GM19468 (cell line): ENCODE results near the gene SORCS3.
"Not testable (repeated sequence)": the region's sequence is repeated elsewhere in the genome, so short reads cannot be mapped to it uniquely, and the experiment has no call there.

Experiments
- ATAC-seq: cut with Tn5 transposase; IDR thresholded peaks from one replicate; pipeline ENCODE4 v1.9.1; 2021; ENCODE audit warnings: mild to moderate bottlenecking, moderate library complexity, moderate number of reproducible peaks; ENCODE audit not compliant: unreplicated experiment; ENCODE audit errors: extremely low read depth

The SORCS3 gene

DNA sequence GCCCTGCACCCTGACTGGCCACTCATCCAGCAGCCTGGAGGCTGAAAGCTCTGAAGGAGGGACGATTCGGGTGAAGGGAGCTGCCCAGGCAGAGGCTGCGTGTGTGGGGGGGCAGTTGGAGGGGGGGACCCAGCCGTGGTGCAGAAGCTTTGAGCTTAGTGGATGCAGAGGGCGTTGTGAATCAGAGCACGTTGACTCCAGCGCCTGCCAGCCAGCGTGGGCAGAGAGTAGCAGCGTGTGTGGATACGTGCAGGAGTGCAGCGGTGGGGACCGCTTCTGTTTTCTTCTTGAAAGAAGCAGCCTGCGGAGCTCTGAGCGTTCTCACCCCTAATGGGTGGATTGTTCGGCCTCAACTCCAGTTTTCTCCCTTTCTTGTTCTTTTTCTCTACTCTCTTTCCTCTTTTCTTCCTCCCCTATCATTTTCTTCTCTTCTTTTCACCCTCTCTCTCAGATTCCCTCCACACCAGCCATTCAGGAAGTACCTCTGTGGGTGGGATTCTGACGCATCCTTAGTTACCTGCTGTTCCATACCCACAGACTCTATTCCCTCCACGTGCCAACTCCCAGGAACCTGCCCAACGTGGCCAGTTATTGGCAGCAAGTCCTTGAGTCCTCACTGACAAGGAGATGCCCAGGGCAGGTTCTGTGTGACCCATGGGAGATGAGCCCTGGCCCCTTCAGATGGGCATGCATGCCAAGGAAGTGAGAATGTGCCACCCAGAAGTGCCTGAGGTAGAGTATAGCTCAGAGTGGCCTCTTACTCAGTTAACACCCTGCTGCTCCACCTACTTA is 47.4 kb downstream of the SORCS3 start:
- no peak for ATAC-seq

DNA sequence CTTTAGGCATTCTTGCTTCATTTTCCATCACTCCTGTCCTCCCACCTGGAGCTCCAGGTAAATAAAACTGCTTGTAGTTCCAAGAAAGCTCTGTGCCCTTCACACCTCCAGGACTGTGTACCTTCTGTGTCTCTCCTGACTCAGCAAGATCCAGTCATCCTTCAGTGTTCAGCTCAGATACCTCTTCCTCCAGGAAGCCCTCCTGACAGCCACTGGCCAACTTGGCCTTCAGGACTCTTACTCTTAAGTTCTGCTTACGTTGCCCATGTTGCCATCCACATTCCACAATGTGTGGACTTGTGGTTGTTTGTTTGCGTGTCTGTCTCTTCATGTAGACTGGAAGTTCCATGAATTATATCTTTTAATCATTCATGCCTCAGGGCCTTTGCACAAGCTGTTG is 48.0 kb downstream of the SORCS3 start:
- no peak for ATAC-seq

DNA sequence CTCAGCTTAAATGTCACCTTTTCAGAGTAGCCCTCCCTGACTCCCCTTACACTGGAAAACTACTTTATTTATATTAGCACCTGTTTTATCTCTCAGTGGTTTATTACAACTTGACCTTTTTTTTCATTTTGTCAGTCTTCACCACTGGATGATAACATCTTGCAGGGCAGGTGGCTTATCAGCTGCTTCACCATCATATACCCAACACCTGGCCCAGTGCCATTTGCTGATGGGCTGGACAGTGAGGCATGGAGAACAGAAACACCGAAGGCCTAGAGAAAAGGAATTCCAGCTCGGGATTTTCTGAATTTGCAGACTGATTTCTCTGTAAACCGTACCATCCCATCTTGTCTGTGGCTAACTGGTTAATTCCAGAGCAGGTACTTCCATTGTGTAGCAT is 48.5 kb downstream of the SORCS3 start:
- ATAC-seq: no peak

DNA sequence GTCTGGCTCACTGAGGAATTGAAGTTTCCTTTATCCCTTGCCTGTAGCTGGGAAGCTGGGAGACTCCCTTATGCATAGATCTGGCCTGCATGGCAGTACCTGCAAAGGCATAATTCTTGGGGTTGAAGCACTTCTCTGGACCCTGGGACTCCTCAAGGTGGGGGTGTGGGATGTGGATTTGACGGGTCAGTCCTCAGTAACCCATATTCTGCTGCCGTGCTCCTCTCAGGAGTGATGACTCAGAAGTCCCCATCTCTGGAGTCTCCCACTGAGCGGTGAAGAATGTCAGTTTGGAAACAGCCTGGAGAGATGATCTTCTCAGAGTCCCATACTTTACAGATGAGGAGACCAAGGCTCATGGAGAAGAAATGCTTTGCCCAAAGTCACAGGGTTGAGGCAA is 49.0 kb downstream of the SORCS3 start:
- no peak for ATAC-seq

DNA sequence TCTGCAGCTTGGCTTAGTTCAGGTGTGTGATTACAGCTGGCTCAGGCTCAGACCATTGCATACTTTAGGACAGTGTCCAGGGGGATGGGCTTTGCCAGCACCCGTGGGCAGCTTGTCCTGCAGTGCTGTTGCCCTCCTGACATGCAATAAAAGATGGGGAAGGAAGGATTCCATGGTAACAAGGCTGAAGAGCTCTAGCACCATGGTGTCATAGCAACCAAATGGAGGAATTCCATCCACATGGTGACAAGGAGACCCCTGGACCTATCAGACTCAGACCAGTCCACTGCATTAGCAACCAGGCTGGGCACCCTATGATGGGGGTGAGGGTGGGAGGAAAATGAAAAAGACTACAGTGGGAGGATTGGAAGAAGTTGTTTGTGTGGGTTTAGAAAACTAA is 49.9 kb downstream of the SORCS3 start:
- ATAC-seq: no peak

DNA sequence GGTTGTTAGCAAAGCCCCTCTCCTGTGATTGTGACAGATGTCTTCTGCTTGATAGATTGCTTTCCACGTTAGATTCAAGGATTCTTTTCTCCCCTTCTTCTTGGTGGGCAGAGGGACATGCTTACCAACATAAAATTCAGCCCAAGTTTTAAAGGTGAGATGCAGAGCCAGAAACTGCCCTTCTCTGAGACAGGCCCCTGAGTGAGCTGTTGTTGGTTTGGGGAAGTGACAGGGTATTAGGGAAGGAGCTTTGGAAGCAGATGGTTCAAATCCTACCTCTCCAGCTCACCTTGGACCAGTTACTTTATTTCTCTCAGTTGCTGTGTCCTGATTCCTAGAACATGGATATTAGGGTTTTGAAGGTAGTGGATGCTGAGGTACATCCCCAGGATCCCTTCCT is 53.0 kb downstream of the SORCS3 start:
- ATAC-seq: no peak

DNA sequence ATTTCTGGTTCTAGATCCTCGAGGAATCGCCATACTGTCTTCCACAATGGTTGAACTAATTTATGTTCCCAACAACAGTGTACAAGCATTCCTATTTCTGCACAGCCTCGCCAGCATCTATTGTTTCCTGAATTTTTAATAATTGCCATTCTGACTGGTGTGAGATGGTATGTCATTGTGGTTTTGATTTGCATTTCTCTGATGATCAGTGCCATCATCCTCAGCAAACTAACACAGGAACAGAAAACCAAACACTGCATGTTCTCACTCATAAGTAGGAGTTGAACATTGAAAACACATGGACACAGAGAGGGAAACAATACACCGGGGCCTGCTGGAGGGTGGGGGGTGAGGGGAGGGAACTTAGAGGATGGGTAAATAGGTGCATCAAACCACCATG is 62.2 kb downstream of the SORCS3 start:
- ATAC-seq: not testable (repeated sequence)

DNA sequence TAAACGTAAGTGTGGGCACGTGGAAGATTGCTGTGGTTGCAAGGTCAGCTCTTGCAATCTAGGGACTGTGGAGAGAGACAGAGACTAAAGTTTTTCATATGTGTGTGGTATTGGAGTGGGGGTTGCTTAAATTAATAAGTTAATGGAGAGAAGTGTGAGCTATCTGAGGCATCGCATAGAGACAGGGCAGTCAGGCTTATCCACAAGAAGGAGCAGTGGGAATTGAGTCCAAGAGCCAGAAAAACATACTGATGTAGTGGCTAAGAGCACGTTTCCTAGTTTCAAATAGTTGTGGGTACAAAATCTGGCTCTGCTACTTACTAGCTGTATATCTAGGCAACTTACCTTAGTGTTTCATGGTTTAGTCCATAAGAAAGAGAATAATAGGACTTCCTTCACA is 65.8 kb downstream of the SORCS3 start:
- no peak for ATAC-seq

DNA sequence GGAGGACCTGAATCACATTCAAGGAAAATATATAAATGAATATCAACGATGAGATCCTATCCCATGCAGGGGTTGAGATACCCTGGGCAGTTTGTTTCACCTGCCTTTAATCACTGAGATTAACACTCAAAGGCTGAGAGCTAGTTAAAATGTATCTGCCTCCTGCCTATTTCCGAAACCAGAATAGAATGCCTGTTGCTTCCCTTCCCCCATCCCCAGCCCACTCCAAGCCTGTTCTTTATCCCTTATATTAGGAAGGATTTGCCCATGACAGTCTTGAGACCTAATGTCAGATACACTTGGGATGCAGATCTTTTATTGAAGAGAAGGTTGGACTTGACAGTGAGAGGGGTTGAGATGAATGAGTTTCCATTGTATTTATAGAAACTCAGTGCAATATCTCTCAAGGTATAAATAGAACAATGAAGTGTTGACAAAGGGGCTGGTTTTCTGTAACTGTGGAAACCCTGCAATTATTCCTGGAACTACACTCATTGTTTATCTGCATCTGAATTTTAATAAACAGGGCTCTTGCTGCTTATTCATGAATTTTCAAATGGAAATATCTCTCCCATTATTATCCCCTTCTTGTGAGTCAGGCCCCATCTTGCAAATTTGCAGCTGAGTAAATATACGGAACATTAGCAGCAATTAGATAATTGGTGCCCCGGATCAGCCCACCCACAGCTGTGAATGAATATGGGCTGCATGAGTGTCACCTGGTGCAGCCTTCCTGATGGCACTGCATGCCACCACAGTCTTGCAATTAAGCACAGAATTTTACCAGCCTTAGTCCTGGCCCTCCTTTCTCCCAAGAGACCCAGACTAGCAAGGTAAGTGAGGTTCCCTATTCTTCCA is 66.7 kb downstream of the SORCS3 start:
- no peak for ATAC-seq

DNA sequence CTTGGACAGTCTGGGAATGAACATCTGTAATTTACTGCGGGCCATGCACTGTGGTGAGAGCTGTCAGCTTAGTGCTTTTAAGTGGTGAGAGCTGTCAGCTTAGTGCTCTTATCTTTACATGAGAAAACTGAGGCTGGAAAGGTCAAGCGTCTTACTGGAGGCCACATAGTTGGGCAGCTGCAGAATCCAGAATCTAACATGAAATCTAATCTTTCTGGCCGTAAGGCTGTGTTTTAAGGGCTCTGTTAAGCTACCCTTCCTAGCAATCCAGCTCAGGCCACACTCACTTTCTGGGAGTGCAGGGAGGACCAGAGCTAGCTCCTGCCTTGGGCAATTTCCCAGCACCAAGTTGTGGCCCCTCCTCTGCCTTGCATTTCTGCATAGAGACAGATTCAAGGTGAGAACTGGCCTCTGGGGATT is 70.2 kb downstream of the SORCS3 start:
- no peak for ATAC-seq

DNA sequence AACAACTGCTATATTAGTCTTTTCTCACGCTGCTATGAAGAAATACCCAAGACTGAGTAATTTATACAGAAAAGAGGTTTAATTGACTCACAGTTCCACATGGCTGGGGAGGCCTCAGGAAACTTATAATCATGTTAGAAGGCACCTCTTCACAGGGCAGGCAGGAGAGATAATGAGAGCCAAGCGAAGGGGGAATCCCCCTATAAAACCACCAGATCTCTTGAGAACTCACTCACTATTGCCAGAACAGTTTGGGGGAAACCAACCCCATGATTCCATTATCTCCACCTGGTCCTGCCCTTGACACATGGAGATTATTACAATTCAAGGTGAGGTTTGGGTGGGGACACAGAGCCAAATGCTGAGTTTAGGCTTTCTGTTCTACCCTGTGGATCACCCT is 89.5 kb downstream of the SORCS3 start:
- not testable (repeated sequence) for ATAC-seq

DNA sequence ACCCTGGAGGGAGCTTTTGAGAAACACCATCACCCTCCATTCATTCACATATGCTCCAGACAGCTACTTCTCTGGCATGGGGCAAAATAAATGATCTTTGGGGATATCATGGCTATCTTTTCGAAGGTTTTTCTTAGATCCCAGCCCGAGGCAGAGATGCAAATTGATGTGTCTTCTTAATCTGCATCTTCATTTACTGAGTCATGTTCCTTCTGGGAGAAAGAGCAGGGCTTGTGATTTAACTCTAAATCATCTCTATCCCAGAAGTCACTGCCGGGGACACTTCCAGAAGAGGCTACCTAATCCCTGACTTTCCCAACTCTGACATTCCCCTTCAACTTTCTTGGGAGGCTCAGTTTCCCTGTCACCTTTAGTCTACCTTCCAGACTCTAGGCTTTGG is 90.1 kb downstream of the SORCS3 start:
- ATAC-seq: no peak

DNA sequence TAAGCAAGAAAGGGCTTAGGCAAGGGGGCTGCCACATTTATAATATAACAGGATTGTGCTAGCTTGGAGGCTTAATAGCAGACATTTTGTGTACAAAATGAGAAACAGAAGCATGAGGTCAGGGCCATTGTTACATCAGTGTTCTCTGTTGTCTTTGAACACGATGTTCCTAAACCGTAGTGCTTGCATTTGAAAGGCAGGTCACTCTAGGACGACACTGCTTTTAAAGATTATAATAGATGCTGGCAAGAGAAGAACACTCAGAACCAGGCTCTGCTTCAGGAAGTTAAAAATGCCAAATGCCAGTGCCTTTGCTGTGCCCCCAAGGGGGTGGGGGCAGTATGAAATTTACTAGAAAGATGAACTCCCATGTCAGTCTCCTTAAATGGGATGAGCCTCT is 91.1 kb downstream of the SORCS3 start:
- no peak for ATAC-seq

DNA sequence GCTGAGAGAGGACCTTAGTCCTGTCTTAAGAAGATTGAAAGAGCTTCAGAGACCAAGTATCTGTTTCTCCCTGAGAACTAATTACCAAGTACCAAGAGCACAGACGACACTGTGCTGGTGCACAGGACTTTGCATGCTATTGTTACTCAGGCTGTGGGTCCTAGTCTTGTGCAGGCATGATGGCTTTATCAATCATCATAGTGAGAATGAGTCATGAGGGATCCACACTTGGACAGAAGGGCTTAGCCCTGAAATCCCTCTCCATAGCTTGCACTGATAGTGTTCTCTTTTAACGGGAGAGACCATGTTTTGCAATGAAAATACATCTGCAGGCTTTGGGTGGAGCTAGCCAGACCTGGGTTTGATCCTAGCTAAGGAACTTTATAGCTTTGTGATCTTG is 93.3 kb downstream of the SORCS3 start:
- no peak for ATAC-seq

DNA sequence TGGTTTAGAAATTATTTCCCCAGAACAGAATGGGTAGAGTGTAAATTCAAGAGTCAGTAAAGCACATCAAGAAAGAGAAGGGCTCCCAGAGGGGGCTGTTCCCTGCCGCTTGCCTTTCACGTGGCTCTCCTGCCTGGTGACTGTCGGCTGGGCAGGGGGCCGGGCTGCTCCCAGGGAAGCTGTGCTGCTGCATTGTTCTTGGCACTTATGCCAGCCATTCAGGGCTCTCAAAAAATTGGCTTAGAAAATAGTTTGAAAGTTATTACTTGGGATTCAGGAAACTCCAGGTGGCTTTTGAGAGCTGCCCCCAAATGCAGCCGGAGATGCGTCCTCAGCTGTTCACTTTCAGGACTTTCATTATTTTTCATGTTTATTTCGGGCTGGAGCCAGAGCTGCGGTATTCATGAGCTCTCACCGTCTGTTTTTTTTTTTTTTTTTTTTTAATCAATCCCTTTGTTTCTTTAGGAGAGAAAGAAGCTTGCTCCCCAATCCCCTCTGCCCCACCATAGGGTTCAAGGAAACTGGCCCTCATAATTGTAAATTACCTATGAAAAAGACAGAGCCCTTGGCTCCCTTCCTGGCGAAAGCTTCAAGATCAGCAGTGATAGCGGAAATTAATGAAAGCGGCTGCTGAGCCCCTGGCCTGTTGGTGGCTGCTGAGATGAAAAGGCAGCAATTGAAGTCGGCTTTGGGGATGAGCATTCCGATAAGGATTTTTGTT is 94.1 kb downstream of the SORCS3 start:
- ATAC-seq: no peak

DNA sequence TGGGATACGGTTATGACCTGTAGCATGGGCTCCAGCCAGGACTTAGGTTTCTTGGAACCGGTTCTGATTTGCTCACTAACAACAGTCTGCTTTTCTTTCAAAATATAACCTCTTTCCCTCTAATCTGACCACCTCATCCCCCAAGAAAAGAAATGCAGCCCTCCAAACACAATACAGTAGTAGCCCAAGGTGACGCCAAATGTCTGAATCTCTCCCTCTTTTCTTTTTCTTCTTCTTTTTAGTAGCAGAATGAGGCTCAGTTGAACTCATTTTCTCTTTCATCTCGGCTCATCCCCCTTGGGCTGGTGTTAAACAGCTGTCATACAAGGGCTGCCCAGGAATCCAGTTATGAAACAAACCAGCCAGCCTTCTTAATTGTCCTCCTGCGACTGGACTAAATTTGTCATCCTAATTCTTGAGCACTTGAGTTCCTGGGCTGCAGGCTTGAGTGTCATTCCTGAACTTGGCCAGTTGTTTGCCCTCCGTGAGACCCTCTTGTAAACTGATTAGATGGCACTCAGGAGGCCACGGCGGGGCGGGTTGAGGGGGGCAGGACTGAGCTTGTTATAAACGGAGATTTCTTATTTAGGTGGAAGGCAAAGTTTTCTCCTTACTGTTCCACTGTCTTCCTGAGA is 94.8 kb downstream of the SORCS3 start:
- no peak for ATAC-seq

DNA sequence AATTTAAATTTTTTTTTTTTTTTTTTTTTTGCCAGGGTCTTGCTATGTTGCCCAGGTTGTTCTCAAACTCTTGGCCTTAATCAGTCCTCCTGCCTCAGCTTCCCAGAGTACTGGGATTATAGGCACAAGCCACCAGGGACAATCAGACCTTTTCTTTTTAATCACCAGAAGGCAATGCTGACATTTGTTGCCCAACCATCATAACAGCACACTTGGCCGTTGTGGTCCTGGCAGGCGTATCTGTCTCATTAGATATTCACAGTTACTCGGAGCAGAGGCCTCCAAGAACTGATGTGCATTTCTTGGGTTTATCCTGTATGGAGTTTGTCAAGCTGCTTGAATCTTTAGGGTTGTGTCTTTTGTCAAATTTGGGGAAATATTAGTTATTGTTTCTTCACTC is 100.0 kb downstream of the SORCS3 start:
- ATAC-seq: no peak

DNA sequence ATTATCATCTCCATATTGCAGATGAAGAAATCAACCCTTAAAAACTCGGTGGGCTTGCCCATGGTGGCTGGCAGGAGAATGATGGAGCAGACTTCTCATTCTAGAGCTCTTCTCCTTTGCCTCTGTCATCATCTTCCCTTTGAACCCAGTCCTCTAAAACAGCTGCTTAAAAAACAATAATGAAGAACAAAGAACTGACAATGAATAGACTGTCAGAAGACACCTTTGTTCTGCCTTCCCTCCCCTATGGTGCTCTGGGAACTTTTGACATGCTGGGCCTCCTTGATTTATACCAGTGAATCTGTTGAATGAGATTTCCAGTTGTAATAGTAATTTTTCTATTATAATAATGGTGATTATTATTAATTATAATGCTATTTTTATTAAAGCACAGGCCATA is 103.0 kb downstream of the SORCS3 start:
- no peak for ATAC-seq

DNA sequence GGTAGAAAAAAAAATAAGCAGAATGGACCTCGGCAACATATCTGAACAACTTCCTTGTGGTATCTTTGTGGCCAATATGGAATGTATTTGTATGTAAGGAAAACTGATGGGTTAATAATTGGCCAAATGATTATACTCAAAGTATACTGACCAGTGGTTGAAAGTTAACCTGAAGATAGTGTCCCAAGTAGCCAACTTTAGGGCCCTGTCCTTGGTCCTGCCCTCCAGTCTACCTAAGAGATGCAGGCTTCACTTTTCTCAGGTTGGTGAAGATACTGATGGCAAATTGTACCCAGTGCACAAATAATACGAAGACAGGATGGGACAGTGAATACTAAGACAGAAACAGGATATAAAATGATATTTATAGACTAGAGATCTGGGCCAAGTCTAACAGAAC is 109.2 kb downstream of the SORCS3 start:
- ATAC-seq: no peak

DNA sequence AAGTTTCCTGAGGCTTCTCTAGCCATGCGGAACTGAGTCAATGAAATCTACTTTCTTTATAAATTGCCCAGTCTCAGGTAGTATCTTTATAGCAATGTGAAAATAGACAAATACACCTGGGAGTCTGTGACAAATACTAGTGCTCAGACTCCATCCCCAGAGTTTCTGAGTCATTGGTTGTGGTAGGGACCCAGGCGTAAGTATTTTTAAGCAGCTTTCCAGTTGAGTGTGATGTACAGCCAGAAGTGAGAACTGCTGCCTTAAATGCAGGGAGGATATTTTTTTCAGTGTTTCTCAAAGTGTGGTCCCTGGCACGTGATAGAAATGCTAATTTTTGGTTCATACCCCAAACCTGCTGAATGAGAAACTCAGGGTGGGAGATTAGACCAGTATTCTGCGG is 121.7 kb downstream of the SORCS3 start:
- no peak for ATAC-seq
